Measurements from ENCODE around the gene PSMD7. TPM values are rescaled to one million over a fixed set of nuclear protein-coding genes. Genes with fewer than 3 reads are reported as not detected.
"Not testable (repeated sequence)": the region's sequence is repeated elsewhere in the genome, so short reads cannot be mapped to it uniquely, and the experiment has no call there.

PSMD7 gene
- total and polyA plus RNA-seq, 2 donors (not counting 3 experiments of a cell fraction or from before 2014, with no cell fraction given): 89.8 to 119 TPM

DNA sequence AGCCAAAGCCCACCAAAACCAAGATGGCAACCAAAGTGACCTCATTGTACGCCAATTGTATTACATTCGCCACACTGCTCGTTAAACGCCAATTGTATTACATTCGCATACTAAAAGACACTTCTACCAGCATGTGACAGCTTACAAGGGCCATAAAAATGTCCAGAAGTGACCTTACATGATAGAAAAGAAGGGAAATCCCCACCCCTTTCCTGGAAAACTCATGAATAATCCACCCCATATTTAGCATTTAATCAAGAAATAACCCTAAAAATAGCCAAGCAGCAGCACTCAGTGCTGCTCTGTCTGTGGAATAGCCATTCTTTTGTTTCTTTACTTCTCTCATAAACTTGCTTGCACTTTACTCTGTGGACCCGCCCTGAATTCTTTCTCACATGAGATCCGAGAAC, 25.7 kb downstream of the PSMD7 start:
- Histone ChIP-seq H3K9me3 (replicated peaks; ENCODE audit: control insufficient read depth, insufficient read depth, low read length) (no peaks in the 10 kb centered on the region), H3K27me3 (ENCODE audit: control insufficient read depth in 2 of 2, insufficient read depth in 2 of 2, low read length in 2 of 2) (no peaks in the 10 kb centered on the region), H3K4me1 (ENCODE audit: control insufficient read depth, extremely low read depth, insufficient read depth, low read length) (no peaks in the 10 kb centered on the region), H2AFZ (ENCODE audit: low read depth, low read length) (no peak overlapping the region), H3K79me2 (ENCODE audit: control insufficient read depth, insufficient read depth, low read length) (no peaks in the 10 kb centered on the region), H3K27ac (ENCODE audit: insufficient read depth, low read depth, low read length) (no peak overlapping the region), H3K4me3 (replicated peaks in 1 of 3; ENCODE audit: insufficient read depth in 1 of 3, low read depth in 1 of 3, low read length in 3 of 3) (no peak overlapping the region), H3K9me1 (replicated peaks; ENCODE audit: control insufficient read depth, extremely low read depth, insufficient read depth, low read length) (no peaks in the 10 kb centered on the region), H4K20me1 (replicated peaks; ENCODE audit: control insufficient read depth, extremely low read depth, insufficient read depth, low read length) (no peaks in the 10 kb centered on the region), H3K9ac (replicated peaks; ENCODE audit: extremely low read depth, insufficient read depth, low read length) (no peak overlapping the region), H3K4me2 (ENCODE audit: insufficient read depth, low read length) (no peak overlapping the region), H3K36me3 (ENCODE audit: control insufficient read depth in 2 of 2, extremely low read depth in 1 of 2, insufficient read depth in 2 of 2, low read length in 2 of 2) (peaks cover 0 to 7% of the 10 kb centered on the region in 2 experiments)
- dilution Hi-C loops (cut with MboI; ENCODE audit: extremely low pct_ligation_motif_present, low sequenced_read_pairs) (no loop called here), intact Hi-C loops (cut with micrococcal nuclease) (no loop called here)
- TF ChIP-seq, protein P1, sequence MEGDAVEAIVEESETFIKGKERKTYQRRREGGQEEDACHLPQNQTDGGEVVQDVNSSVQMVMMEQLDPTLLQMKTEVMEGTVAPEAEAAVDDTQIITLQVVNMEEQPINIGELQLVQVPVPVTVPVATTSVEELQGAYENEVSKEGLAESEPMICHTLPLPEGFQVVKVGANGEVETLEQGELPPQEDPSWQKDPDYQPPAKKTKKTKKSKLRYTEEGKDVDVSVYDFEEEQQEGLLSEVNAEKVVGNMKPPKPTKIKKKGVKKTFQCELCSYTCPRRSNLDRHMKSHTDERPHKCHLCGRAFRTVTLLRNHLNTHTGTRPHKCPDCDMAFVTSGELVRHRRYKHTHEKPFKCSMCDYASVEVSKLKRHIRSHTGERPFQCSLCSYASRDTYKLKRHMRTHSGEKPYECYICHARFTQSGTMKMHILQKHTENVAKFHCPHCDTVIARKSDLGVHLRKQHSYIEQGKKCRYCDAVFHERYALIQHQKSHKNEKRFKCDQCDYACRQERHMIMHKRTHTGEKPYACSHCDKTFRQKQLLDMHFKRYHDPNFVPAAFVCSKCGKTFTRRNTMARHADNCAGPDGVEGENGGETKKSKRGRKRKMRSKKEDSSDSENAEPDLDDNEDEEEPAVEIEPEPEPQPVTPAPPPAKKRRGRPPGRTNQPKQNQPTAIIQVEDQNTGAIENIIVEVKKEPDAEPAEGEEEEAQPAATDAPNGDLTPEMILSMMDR (IDR thresholded peaks at IDR 0.05; ENCODE audit: extremely low read depth in 1 of 2, insufficient read depth in 1 of 2, low read depth in 1 of 2, low read length in 2 of 2): no peak
- TF ChIP-seq POLR2AphosphoS5 (IDR thresholded peaks at IDR 0.05; ENCODE audit: insufficient read depth, low read depth, low read length) (no peak), POLR2A (IDR thresholded peaks at IDR 0.05; ENCODE audit: low read depth, low read length) (no peak), GATA2 (IDR thresholded peaks at IDR 0.05; ENCODE audit: insufficient read depth, insufficient read length, low read depth, low read length) (no peak), JUN (IDR thresholded peaks at IDR 0.05; ENCODE audit: borderline replicate concordance, insufficient read depth, insufficient read length, low read depth) (no peak), EZH2 (IDR thresholded peaks at IDR 0.05; ENCODE audit: borderline replicate concordance, low read depth, low read length, severe bottlenecking) (no peak), MYC (IDR thresholded peaks at IDR 0.05; ENCODE audit: low read depth, low read length) (no peak), FOS (IDR thresholded peaks at IDR 0.05; ENCODE audit: borderline replicate concordance, insufficient read depth, low read length) (no peak)
- TF ChIP-seq, protein P2, sequence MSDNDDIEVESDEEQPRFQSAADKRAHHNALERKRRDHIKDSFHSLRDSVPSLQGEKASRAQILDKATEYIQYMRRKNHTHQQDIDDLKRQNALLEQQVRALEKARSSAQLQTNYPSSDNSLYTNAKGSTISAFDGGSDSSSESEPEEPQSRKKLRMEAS (IDR thresholded peaks at IDR 0.05; ENCODE audit: insufficient read depth, insufficient read length): no peak
- ChIA-PET CTCF (interaction anchor here (1.2 kb wide), 1 partner anchor 13 kb away, joined by 4 read pairs; no protein-coding TSS in a partner anchor), POLR2A (no interaction called here)
- BruUV-seq (replicated peaks): no TSS peak
- FAIRE-seq: no peak
- no peak for DNase-seq (ENCODE audit: low read depth, low spot score)

DNA sequence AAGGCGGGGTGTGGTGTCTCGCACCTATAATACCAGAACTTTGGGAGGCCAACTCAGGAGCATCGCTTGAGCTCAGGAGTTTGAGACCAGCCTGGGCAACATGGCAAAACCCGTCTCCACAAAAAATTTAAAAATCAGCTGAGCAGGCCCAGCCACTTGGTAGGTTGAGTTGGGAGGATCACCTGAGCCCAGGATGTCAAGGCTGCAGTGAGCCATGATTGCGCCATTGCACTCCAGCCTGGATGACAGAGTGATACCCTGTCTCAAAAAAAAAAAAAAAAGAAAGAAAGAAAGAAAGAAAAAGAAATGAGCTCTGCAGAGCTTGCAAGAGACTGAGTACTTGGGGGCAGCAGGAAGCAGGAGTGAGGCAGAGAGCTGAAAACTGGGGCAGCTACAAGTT, 28.2 kb downstream of the PSMD7 start:
- H3K4me1 ChIP-seq (ENCODE audit: control insufficient read depth, extremely low read depth, insufficient read depth, low read length); H3K4me3 ChIP-seq (replicated peaks in 1 of 3; ENCODE audit: insufficient read depth in 1 of 3, low read depth in 1 of 3, low read length in 3 of 3); H2AFZ ChIP-seq (ENCODE audit: low read depth, low read length); dilution Hi-C loops (cut with MboI; ENCODE audit: extremely low pct_ligation_motif_present, low sequenced_read_pairs); H3K9ac ChIP-seq (replicated peaks; ENCODE audit: extremely low read depth, insufficient read depth, low read length); H3K27me3 ChIP-seq (ENCODE audit: control insufficient read depth in 2 of 2, insufficient read depth in 2 of 2, low read length in 2 of 2); H4K20me1 ChIP-seq (replicated peaks; ENCODE audit: control insufficient read depth, extremely low read depth, insufficient read depth, low read length); H3K9me1 ChIP-seq (replicated peaks; ENCODE audit: control insufficient read depth, extremely low read depth, insufficient read depth, low read length); DNase-seq (ENCODE audit: low read depth, low spot score); H3K4me2 ChIP-seq (ENCODE audit: insufficient read depth, low read length); intact Hi-C loops (cut with micrococcal nuclease); BruUV-seq (replicated peaks); H3K9me3 ChIP-seq (replicated peaks; ENCODE audit: control insufficient read depth, insufficient read depth, low read length); H3K79me2 ChIP-seq (ENCODE audit: control insufficient read depth, insufficient read depth, low read length); H3K27ac ChIP-seq (ENCODE audit: insufficient read depth, low read depth, low read length); H3K36me3 ChIP-seq (ENCODE audit: control insufficient read depth in 2 of 2, extremely low read depth in 1 of 2, insufficient read depth in 2 of 2, low read length in 2 of 2); FAIRE-seq; POLR2A ChIA-PET: not testable (repeated sequence)
- CTCF ChIA-PET: interaction anchor here (1.3 to 2.2 kb wide), 3 partner anchors 11 to 20 kb away, joined by 3 to 11 read pairs (median 5); no protein-coding TSS in a partner anchor

All from endothelial cell of umbilical vein (primary cell).